TTC549 (cell line): ENCODE measurements around the gene ST3GAL2.
A peak's percentile ranks its signal among the peaks of the same experiment; 100 is the strongest.

ENCODE experiments used
- FAIRE-seq: peaks from 2 replicates; lab custom pipeline; 2012; peaks lifted over from hg19 to GRCh38; lab: Jason Lieb, UNC

The ST3GAL2 gene

GRCh38 chr16:70331588-70332358 lies 107.1 kb downstream of the ST3GAL2 start:
- FAIRE-seq: peak; percentile 38

GRCh38 chr16:70331091-70331490 lies 107.8 kb downstream of the ST3GAL2 start:
- FAIRE-seq: no peak
